HL-60 (cell line): ENCODE data around the gene PTBP3.

ENCODE experiments used
- DNase-seq, 2 experiments: peaks; one replicate each; pipeline ENCODE4 v3.0.0-alpha.2; 2010 to 2020; ENCODE audit warnings: low read depth in 1 of 2, low spot score in 1 of 2
- H3K27ac ChIP-seq: fragments of 250-450 bp; sonication (Bioruptor Pico); replicated peaks from 2 replicates; pipeline ENCODE4 v1.5.1; 2020; ENCODE audit warnings: mild to moderate bottlenecking, moderate library complexity
- H3K27me3 ChIP-seq: fragments of 250-450 bp; sonication (Bioruptor Pico); 2 replicates; pipeline ENCODE4 v1.5.1; 2021; ENCODE audit warnings: mild to moderate bottlenecking, moderate library complexity; ENCODE audit not compliant: insufficient read depth, poor library complexity, severe bottlenecking
- H3K4me3 ChIP-seq: replicated peaks from 2 replicates; pipeline ENCODE4 v1.5.1; 2011; ENCODE audit warnings: mild to moderate bottlenecking, control low read depth, low read length; ENCODE audit not compliant: insufficient read depth
- GABPA ChIP-seq: IDR thresholded peaks from 2 replicates; pipeline ENCODE4 v1.6.1; 2012; ENCODE audit warnings: low read depth
- POLR2AphosphoS5 ChIP-seq: IDR thresholded peaks from 2 replicates; pipeline ENCODE4 v1.6.1; 2012; ENCODE audit warnings: low read depth
- SPI1 ChIP-seq: IDR thresholded peaks from 2 replicates; pipeline ENCODE4 v1.6.1; 2012; ENCODE audit warnings: low read depth, mild to moderate bottlenecking, borderline replicate concordance
- TF ChIP-seq, protein P1 (sequence below): IDR thresholded peaks from one replicate; pipeline ENCODE4 v1.5.1; 2011; ENCODE audit warnings: low read length, control low read depth, inconsistent platforms; ENCODE audit not compliant: insufficient read depth
- TF ChIP-seq, protein P2 (sequence below): IDR thresholded peaks from 2 replicates; pipeline ENCODE4 v1.6.1; 2012; ENCODE audit warnings: low read depth; ENCODE audit not compliant: insufficient replicate concordance

PTBP3 gene

DNA sequence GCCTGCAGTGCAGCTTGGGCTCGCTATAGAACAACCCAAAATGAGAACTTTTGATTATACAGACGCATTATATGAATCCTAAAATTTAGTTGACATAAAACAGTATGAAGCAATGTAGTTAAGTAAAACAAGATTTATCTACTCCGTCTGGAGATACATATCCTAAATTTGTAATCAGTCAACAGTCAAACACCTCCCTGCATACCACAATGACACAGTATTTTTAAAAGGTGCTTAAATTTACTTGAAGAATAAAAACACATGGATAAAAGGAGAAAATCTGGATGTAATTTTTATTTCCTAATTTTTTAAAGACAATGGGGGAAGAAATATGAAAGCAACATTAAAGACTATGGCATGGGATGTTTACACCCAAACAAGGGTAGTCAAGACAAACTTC, 70.8 kb downstream of the PTBP3 start:
- no peaks in the 10 kb centered on the region for H3K27me3 ChIP-seq
- TF ChIP-seq GABPA (no peak), SPI1 (no peak)
- H3K27ac ChIP-seq, result no peak overlapping the region

DNA sequence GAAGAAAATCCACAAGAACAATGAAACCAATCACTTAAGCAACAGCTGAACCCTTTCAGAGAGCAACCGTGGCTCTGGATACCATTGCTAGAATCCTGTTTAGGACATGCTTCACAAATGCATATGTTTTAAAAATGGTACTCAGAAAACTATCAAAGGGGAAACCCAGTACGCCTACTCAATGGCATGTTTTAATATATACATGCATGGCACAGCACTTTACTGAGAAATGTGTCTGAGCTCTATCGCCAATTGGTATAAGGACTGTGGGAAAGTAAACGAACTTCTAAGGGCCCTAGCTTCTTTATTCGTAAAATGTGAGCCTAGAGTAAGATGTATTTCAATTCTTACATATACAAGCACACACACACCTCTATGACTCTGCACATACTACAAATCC, 72.3 kb downstream of the PTBP3 start:
- no peak for DNase-seq
- Histone ChIP-seq H3K4me3 (no peak overlapping the region), H3K27ac (no peak overlapping the region), H3K27me3 (no peaks in the 10 kb centered on the region)
- TF ChIP-seq SPI1 (no peak), GABPA (no peak), POLR2AphosphoS5 (no peak)
- TF ChIP-seq, protein P1, sequence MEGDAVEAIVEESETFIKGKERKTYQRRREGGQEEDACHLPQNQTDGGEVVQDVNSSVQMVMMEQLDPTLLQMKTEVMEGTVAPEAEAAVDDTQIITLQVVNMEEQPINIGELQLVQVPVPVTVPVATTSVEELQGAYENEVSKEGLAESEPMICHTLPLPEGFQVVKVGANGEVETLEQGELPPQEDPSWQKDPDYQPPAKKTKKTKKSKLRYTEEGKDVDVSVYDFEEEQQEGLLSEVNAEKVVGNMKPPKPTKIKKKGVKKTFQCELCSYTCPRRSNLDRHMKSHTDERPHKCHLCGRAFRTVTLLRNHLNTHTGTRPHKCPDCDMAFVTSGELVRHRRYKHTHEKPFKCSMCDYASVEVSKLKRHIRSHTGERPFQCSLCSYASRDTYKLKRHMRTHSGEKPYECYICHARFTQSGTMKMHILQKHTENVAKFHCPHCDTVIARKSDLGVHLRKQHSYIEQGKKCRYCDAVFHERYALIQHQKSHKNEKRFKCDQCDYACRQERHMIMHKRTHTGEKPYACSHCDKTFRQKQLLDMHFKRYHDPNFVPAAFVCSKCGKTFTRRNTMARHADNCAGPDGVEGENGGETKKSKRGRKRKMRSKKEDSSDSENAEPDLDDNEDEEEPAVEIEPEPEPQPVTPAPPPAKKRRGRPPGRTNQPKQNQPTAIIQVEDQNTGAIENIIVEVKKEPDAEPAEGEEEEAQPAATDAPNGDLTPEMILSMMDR, result no peak
- TF ChIP-seq, protein P2, sequence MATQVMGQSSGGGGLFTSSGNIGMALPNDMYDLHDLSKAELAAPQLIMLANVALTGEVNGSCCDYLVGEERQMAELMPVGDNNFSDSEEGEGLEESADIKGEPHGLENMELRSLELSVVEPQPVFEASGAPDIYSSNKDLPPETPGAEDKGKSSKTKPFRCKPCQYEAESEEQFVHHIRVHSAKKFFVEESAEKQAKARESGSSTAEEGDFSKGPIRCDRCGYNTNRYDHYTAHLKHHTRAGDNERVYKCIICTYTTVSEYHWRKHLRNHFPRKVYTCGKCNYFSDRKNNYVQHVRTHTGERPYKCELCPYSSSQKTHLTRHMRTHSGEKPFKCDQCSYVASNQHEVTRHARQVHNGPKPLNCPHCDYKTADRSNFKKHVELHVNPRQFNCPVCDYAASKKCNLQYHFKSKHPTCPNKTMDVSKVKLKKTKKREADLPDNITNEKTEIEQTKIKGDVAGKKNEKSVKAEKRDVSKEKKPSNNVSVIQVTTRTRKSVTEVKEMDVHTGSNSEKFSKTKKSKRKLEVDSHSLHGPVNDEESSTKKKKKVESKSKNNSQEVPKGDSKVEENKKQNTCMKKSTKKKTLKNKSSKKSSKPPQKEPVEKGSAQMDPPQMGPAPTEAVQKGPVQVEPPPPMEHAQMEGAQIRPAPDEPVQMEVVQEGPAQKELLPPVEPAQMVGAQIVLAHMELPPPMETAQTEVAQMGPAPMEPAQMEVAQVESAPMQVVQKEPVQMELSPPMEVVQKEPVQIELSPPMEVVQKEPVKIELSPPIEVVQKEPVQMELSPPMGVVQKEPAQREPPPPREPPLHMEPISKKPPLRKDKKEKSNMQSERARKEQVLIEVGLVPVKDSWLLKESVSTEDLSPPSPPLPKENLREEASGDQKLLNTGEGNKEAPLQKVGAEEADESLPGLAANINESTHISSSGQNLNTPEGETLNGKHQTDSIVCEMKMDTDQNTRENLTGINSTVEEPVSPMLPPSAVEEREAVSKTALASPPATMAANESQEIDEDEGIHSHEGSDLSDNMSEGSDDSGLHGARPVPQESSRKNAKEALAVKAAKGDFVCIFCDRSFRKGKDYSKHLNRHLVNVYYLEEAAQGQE, result no peak

More for the DNA sequence above, 70.8 kb downstream of the PTBP3 start:
- H3K4me3 ChIP-seq, result no peak overlapping the region
- DNase-seq, result no peak

DNA sequence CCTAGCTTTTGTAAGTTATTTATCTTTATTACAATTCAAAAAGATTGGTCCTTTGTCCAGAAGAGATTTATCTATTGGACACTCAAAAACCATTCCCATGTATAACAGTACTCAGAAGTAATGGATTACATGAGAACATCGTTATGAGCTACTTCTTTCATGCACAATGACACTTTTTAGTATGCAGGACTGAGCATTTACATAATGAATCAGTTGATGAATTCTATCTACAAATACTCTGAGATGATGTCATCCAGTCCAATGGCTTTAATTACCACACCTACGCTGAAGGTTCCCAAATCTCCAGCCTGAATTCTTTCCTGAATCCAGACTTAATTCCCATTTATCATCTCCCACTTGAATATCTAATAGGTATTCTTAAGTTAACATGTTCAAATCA, 75.3 kb downstream of the PTBP3 start:
- TF ChIP-seq POLR2AphosphoS5 (no peak), SPI1 (no peak), GABPA (no peak)
- TF ChIP-seq, protein P1, result no peak
- TF ChIP-seq, protein P2, result no peak
- Histone ChIP-seq H3K4me3 (no peak overlapping the region), H3K27ac (no peak overlapping the region), H3K27me3 (no peaks in the 10 kb centered on the region)
- DNase-seq, result no peak

DNA sequence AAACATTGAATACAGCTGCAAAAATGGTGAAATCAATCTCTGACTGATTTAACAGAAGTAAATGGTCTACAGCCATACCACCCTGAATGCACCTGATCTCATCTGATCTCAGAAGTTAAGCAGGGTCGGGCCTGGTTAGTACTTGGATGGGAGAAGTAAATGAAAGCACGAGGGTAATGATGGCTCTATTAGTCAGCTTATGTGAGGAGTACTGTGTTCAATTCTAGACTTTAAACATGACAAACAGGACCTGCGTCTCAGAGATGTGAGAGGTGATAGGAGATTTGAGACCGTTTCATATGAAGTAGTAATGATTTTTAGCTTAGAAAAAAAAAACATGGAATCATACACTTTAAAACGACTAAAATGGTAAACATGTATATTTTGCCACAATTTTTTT, 81.2 kb downstream of the PTBP3 start:
- no peak for DNase-seq
- Histone ChIP-seq H3K27me3 (no peaks in the 10 kb centered on the region), H3K27ac (no peak overlapping the region), H3K4me3 (no peak overlapping the region)
- TF ChIP-seq GABPA, result no peak
- TF ChIP-seq SPI1, result no peak
- TF ChIP-seq, protein P1, result no peak
